Measurements from ENCODE around the gene MMP14. TPM values are rescaled to one million over a fixed set of nuclear protein-coding genes. Genes with fewer than 3 reads are reported as not detected.
A peak's percentile ranks its signal among the peaks of the same experiment; 100 is the strongest.

Gene MMP14
- total and polyA plus RNA-seq, 2 experiments from 2014 or later = 7.0 to 56.4 TPM

DNA sequence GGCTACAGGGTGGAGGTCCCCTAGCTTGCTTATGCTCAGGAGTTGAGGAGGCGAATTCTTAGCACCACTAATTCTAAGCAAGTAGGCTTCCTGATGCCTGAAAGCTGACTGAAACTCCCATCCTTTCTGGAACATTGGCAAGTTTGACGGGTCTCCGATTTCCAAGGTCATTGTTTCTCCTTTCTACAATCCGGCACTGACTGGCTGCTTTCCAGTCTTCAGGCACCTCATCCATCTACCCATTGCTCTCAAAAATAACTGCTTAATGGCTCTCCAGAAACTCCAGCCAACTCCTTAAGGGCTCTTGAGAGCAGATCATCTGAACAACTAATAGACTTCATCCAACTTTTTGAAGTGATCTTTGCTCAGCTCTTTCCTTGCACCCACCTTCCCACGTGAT is 60.0 kb downstream of the MMP14 start (continued):
- TF ChIP-seq, protein P1, sequence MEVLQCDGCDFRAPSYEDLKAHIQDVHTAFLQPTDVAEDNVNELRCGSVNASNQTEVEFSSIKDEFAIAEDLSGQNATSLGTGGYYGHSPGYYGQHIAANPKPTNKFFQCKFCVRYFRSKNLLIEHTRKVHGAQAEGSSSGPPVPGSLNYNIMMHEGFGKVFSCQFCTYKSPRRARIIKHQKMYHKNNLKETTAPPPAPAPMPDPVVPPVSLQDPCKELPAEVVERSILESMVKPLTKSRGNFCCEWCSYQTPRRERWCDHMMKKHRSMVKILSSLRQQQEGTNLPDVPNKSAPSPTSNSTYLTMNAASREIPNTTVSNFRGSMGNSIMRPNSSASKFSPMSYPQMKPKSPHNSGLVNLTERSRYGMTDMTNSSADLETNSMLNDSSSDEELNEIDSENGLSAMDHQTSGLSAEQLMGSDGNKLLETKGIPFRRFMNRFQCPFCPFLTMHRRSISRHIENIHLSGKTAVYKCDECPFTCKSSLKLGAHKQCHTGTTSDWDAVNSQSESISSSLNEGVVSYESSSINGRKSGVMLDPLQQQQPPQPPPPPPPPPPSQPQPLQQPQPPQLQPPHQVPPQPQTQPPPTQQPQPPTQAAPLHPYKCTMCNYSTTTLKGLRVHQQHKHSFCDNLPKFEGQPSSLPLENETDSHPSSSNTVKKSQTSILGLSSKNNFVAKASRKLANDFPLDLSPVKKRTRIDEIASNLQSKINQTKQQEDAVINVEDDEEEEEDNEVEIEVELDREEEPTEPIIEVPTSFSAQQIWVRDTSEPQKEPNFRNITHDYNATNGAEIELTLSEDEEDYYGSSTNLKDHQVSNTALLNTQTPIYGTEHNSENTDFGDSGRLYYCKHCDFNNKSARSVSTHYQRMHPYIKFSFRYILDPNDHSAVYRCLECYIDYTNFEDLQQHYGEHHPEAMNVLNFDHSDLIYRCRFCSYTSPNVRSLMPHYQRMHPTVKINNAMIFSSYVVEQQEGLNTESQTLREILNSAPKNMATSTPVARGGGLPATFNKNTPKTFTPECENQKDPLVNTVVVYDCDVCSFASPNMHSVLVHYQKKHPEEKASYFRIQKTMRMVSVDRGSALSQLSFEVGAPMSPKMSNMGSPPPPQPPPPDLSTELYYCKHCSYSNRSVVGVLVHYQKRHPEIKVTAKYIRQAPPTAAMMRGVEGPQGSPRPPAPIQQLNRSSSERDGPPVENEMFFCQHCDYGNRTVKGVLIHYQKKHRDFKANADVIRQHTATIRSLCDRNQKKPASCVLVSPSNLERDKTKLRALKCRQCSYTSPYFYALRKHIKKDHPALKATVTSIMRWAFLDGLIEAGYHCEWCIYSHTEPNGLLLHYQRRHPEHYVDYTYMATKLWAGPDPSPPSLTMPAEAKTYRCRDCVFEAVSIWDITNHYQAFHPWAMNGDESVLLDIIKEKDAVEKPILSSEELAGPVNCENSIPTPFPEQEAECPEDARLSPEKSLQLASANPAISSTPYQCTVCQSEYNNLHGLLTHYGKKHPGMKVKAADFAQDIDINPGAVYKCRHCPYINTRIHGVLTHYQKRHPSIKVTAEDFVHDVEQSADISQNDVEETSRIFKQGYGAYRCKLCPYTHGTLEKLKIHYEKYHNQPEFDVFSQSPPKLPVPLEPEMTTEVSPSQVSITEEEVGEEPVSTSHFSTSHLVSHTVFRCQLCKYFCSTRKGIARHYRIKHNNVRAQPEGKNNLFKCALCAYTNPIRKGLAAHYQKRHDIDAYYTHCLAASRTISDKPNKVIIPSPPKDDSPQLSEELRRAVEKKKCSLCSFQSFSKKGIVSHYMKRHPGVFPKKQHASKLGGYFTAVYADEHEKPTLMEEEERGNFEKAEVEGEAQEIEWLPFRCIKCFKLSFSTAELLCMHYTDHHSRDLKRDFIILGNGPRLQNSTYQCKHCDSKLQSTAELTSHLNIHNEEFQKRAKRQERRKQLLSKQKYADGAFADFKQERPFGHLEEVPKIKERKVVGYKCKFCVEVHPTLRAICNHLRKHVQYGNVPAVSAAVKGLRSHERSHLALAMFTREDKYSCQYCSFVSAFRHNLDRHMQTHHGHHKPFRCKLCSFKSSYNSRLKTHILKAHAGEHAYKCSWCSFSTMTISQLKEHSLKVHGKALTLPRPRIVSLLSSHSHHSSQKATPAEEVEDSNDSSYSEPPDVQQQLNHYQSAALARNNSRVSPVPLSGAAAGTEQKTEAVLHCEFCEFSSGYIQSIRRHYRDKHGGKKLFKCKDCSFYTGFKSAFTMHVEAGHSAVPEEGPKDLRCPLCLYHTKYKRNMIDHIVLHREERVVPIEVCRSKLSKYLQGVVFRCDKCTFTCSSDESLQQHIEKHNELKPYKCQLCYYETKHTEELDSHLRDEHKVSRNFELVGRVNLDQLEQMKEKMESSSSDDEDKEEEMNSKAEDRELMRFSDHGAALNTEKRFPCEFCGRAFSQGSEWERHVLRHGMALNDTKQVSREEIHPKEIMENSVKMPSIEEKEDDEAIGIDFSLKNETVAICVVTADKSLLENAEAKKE (CRISPR knock-in tag; IDR thresholded peaks at IDR 0.05) = no peak
- no peak for TF ChIP-seq JUNB (IDR thresholded peaks at IDR 0.05; ENCODE audit: unreplicated experiment)
- TF ChIP-seq, protein P2, sequence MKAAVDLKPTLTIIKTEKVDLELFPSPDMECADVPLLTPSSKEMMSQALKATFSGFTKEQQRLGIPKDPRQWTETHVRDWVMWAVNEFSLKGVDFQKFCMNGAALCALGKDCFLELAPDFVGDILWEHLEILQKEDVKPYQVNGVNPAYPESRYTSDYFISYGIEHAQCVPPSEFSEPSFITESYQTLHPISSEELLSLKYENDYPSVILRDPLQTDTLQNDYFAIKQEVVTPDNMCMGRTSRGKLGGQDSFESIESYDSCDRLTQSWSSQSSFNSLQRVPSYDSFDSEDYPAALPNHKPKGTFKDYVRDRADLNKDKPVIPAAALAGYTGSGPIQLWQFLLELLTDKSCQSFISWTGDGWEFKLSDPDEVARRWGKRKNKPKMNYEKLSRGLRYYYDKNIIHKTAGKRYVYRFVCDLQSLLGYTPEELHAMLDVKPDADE (IDR thresholded peaks at IDR 0.05) = no peak
- TF ChIP-seq ZNF331 (CRISPR knock-in tag; IDR thresholded peaks at IDR 0.05; ENCODE audit: low read depth) = no peak
- no peak for TF ChIP-seq POLR2AphosphoS5 (IDR thresholded peaks at IDR 0.05; ENCODE audit: low read depth)

DNA sequence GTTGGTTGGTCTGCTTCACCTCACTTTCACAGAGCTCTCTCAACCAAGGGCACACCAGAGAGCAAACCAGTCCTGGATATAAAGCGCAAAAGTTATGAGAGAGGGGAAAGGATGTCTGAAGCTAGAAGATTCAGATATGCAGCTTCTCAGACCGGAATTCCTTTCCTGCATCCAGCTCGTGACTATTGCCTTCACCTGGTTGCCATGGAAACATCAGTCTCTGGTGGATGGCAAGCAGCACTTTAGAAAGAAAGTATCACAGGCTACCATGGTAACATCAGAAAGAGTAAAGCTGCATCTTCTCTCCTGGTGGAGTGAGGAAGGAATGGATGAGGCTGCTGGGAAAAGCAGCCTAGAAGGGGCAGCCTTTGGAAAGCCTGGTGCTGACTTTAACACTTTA is 60.4 kb downstream of the MMP14 start:
- Histone ChIP-seq H3K4me3 (no peak overlapping the region), H3K4me2 (no peak overlapping the region), H2AFZ (no peak overlapping the region), H3K27me3 (ENCODE audit: insufficient read depth) (peaks cover 41% of the 10 kb centered on the region), H4K20me1 (replicated peaks; ENCODE audit: insufficient read depth) (no peaks in the 10 kb centered on the region; the same call in none of the 2 replicates), H3K79me2 (replicated peaks; ENCODE audit: insufficient read depth) (no peaks in the 10 kb centered on the region), H3K4me1 (ENCODE audit: insufficient read depth) (peaks cover 14% of the 10 kb centered on the region), H3K9me2 (ENCODE audit: insufficient read depth) (no peaks in the 10 kb centered on the region), H3K36me3 (ENCODE audit: insufficient read depth) (no peaks in the 10 kb centered on the region), H3F3A (replicated peaks; ENCODE audit: low read depth) (peaks cover 13% of the 10 kb centered on the region), H3K27ac (ENCODE audit: low read depth) (no peak overlapping the region)
- H3K4me1 Mint-ChIP-seq = peaks cover 10% of the 10 kb centered on the region
- ATAC-seq (no peak), DNase-seq (ENCODE audit: low spot score) (peak; percentile 86)
- H3K27me3 Mint-ChIP-seq (ENCODE audit: insufficient read depth, low read depth, poor library complexity) = peaks cover 26% of the 10 kb centered on the region
- peaks cover 15% of the 10 kb centered on the region for H3K36me3 Mint-ChIP-seq (ENCODE audit: low read depth)
- H3K27ac Mint-ChIP-seq = no peak overlapping the region
- H3K9me3 Mint-ChIP-seq = no peaks in the 10 kb centered on the region
- no peak overlapping the region; the same call in 2 of the 3 replicates for H3K4me3 Mint-ChIP-seq
- TF ChIP-seq, protein P1 (CRISPR knock-in tag; IDR thresholded peaks at IDR 0.05) = no peak

Measured in GM23338 (cell line).